Adipose tissue (tissue), 3 donors: Measurements from ENCODE around the gene DEK. TPM values are rescaled to one million over a fixed set of nuclear protein-coding genes. Genes with fewer than 3 reads are reported as not detected.
"Not testable (repeated sequence)": the region's sequence is repeated elsewhere in the genome, so short reads cannot be mapped to it uniquely, and the experiment has no call there.

ENCODE experiments used
- H3K27ac ChIP-seq: one replicate; pipeline ENCODE4 v1.5.1; 2013; ENCODE audit warnings: low read depth, low read length
- WGBS, 3 donors: extraction: QIAGEN DNeasy Blood & Tissue Kit; methylation state at CpG; one replicate each; pipeline ENCODE4 v1.1.7; 2013; 5-methylcytosine and 5-hydroxymethylcytosine counted together
- polyA plus RNA-seq, 3 donors: library from polyadenylated mRNA; stranded (reverse); fragments of 200-250 nt; gene quantifications; one replicate each; pipeline ENCODE4 v1.2.3, GENCODE V29; 2013
- donor health status: healthy with polysubstance abuse.
- donor health status: Bipolar disorder and iron deficiency.
- donor health status: healthy.

Gene DEK
- polyA plus RNA-seq, 3 donors: 16.1 to 53.3 (median 31.0) TPM

DNA sequence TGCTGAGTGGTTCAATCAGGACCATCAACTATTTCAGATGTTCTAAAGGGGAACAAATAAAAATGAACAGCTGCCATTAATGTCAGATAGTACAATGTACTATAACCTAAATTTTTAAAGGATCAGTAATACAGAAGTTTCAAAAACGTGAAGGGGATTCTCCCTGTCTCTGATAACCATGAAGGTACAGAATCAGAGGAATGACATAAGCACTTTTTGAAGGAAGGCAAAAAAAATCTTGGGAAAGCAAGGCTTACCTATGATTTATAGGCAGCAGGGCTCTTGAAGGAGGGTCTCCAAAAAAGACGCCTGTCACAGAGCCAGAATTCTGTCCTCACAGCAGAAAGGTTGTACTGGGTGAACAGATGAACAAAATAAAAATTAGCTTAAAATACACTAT, 20.1 kb downstream of the DEK start:
- 80 to 91% (median 83%) methylated on average over 2 of the region's 2 CpGs for WGBS, 3 donors
- H3K27ac ChIP-seq: no peak overlapping the region

GRCh38 chr6:18243302-18243893, 20.9 kb downstream of the DEK start:
- 63 to 80% (median 80%) methylated on average over 3 of the region's 3 CpGs for WGBS, 3 donors

DNA sequence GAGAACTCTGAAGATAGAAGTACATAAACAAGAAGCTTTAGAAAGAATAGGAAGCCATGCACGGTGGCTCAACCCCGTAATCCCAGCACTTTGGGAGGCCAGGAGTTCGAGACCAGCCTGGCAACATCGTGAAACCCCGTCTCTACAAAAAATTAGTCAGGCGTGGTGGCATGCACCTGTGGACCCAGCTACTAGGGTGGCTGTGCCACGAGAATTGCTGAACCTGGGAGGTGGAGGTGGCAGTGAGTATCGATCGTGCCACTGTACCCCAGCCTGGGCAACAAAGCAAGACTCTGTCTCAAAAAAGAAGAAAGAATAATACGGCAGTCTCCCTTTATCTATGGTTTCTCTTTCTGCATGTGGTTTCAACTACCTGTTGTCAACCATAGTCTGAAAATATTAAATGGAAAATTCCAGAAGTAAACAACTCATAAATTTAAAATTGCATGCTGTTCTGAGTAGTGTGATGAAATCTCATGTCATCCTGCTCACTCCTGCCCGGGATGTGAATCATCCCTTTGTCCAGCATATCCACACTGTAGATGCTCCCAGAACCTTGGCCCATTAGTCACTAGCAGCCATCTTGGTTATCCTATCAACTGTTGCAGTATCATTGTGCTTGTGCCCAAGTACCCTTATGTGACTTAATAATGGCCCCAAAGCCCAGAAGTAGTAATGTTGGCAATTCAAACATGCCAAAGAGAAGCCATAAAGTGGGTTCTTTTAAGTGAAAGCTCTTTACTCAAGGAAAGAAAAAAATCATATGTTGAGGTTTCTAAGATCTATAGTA, 22.1 kb downstream of the DEK start:
- no peak overlapping the region for H3K27ac ChIP-seq
- 89 to 94% (median 90%) methylated on average over 11 of the region's 11 CpGs for WGBS, 3 donors

More at GRCh38 chr6:18243302-18243893, 20.9 kb downstream of the DEK start:
- no peak overlapping the region for H3K27ac ChIP-seq

- no peak overlapping the region for H3K27ac ChIP-seq
- WGBS, 3 donors: 76 to 91% (median 83%) methylated on average over 1 of the region's 1 CpG
These were observed 22.9 kb downstream of the DEK start for GRCh38 chr6:18241208-18242038.

- 68 to 81% (median 76%) methylated on average over 2 of the region's 2 CpGs for WGBS, 3 donors
- H3K27ac ChIP-seq: no peak overlapping the region
These were observed 24.1 kb downstream of the DEK start for GRCh38 chr6:18240230-18240629.

- WGBS, 3 donors: 93 to 100% (median 97%) methylated on average over 1 of the region's 1 CpG
- no peak overlapping the region for H3K27ac ChIP-seq
These were observed 27.2 kb downstream of the DEK start for GRCh38 chr6:18237167-18237566.

- no peak overlapping the region for H3K27ac ChIP-seq
- WGBS, 3 donors: 85 to 99% (median 97%) methylated on average over 3 of the region's 3 CpGs
These were observed 28.8 kb downstream of the DEK start for GRCh38 chr6:18235524-18235923.

DNA sequence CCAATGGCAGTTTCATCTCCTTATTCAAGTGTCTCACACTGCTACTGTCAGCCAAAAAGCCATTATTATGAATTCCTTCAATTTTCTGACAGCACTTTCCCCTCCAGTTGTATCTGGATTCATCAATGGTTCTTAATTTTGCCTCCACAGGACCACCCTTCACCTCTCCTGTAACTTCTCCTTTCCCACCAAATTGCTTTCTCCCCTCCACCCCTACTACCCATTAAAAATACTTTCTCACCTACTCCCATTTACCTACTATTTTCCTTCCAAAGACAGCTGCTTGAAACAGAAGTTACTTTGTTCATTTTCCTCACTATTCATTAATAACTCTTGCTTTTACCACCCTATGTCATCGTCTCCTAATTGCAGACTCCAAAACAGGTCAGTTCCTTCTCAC, 29.8 kb downstream of the DEK start:
- 73 to 97% (median 92%) methylated on average over 1 of the region's 1 CpG for WGBS, 3 donors
- H3K27ac ChIP-seq: no peak overlapping the region

GRCh38 chr6:18233770-18234169, 30.6 kb downstream of the DEK start:
- not testable (repeated sequence) for H3K27ac ChIP-seq
- WGBS, 3 donors: 99 to 100% (median 100%) methylated on average over 2 to 3 of the region's 4 CpGs

DNA sequence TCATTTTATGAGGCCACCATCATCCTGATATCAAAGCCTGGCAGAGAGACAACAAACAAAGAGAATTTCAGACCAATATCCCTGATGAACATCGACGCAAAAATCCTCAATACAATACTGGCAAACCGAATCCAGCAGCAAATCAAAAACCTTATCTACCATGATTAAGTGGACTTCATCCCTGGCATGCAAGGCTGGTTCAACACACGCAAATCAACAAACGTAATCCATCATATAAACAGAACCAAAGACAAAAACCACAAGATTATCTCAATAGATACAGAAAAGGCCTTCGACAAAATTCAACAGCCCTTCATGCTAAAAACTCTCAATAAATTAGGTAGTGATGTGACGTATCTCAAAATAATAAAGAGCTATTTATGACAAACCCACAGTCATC, 32.5 kb downstream of the DEK start:
- H3K27ac ChIP-seq: not testable (repeated sequence)
- WGBS, 3 donors: 97 to 99% (median 98%) methylated on average over 7 of the region's 7 CpGs

DNA sequence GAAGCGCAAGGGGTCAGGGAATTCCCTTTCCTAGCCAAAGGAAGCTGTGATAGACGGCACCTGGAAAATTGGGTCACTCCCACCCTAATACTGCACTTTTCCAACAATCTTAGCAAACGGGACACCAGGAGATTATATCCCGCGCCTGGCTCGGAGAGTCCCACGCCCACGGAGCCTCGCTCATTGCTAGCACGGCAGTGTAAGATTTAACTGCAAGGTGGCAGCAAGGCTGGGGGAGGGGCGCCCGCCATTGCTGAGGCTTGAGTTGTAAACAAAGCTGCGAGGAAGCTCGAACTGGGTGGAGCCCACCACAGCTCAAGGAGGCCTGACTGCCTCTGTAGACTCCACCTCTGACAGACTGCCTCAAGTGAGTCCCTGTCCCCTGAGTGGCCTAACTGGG, 35.7 kb downstream of the DEK start:
- 96 to 98% (median 98%) methylated on average over 14 of the region's 14 CpGs for WGBS, 3 donors

GRCh38 chr6:18227166-18227565, 37.2 kb downstream of the DEK start:
- whole genome bisulfite sequencing, 3 donors: 94% methylated on average over 6 to 9 of the region's 9 CpGs
- not testable (repeated sequence) for H3K27ac ChIP-seq

More for the DNA sequence above, 35.7 kb downstream of the DEK start:
- H3K27ac ChIP-seq: not testable (repeated sequence)

GRCh38 chr6:18226451-18227105, 37.8 kb downstream of the DEK start:
- H3K27ac ChIP-seq: not testable (repeated sequence)
- 92 to 96% (median 94%) methylated on average over 5 of the region's 5 CpGs for WGBS, 3 donors

GRCh38 chr6:18221288-18221615, 43.1 kb downstream of the DEK start:
- WGBS, 3 donors: 92 to 95% (median 94%) methylated on average over 4 of the region's 4 CpGs
- no peak overlapping the region for H3K27ac ChIP-seq

DNA sequence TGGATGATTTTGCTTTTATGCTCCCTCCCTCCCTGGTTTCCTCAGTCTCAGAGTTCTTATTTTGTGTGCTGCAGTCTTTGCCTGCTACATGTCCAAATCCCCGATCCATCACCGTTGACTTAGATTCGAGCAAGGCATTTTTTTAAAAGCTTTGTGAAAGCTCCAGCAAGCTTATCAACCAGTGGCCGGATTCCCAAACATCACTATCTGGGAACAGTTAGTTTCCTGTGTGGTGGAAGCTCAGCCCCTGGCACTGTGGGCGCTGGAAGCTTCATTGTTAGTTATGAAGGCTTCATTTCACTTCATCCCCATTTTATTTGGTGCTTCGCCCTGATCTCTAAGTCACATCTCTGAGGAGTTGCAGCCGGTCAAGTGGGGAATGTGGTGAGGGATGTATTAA, 44.7 kb downstream of the DEK start:
- 68 to 79% (median 72%) methylated on average over 7 of the region's 7 CpGs for WGBS, 3 donors

GRCh38 chr6:18218233-18218632, 46.1 kb downstream of the DEK start:
- WGBS, 3 donors: 94 to 98% (median 96%) methylated on average over 3 of the region's 3 CpGs
- H3K27ac ChIP-seq: no peak overlapping the region

More for the DNA sequence above, 44.7 kb downstream of the DEK start:
- no peak overlapping the region for H3K27ac ChIP-seq

DNA sequence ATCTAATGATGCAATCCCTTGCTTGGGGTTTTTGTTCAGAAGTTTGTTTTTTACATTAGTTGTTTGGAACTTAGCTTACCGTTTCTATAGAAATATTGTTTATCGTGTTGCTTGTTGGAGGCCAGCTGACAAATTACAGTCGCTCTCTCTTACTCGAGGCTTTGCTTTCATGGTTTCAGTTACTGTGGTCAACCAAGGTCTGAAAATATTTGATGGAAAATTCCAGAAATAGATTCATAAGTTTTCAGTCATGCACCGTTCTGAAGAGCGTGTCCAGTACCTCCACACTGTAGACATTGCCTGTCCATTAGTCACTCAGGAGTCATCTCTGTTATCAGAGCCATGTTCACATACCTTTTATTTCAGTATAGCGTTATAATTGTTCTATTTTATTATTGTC, 47.9 kb downstream of the DEK start:
- H3K27ac ChIP-seq: no peak overlapping the region
- 91 to 93% (median 92%) methylated on average over 7 of the region's 7 CpGs for WGBS, 3 donors

- no peak overlapping the region for H3K27ac ChIP-seq
- 48 to 83% (median 52%) methylated on average over 7 of the region's 7 CpGs for WGBS, 3 donors
These were observed 48.9 kb downstream of the DEK start for GRCh38 chr6:18215436-18215835.

DNA sequence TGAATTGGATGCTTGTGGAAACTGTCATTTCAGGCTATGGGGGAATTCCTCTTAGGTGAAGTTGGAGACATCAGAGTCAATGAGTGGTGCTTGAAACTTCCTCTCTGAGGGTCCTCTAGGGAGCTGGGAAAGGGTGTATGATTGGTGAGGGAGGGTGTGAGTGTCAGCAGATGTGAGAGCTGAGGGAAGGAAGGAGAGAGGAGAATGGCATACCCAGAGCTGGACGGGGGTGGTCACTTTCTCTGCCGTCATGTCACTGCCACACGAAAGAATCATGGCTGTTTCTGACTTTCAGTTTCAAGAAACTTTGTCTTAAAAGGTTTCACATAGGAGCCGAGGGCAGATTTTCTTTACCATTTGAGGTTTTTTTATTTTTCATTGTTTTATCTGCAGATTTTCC, 50.3 kb downstream of the DEK start:
- WGBS, 3 donors: 84 to 92% (median 87%) methylated on average over 4 of the region's 4 CpGs
- no peak overlapping the region for H3K27ac ChIP-seq
